Measurements from ENCODE around the gene GALNT2. TPM values are rescaled to one million over a fixed set of nuclear protein-coding genes. Genes with fewer than 3 reads are reported as not detected.

Gene GALNT2
- total and polyA plus RNA-seq, 9 donors: 38.6 to 142 (median 83.7) TPM

- Histone ChIP-seq H3K4me1 (ENCODE audit: insufficient read depth) (peaks cover 1% of the 10 kb centered on the region), H3K27me3 (no peaks in the 10 kb centered on the region), H3K36me3 (no peaks in the 10 kb centered on the region), H3K27ac (no peak overlapping the region), H3K9me3 (no peaks in the 10 kb centered on the region), H3K4me3 (no peak overlapping the region)
- no peak for DNase-seq
- intact Hi-C loops (cut with DNase I): no loop called here
- 78 to 85% (median 83%) methylated on average over 14 of the region's 14 CpGs for WGBS, 3 donors
- no peak for TF ChIP-seq EP300 (IDR thresholded peaks at IDR 0.05)
- no peak for TF ChIP-seq POLR2A (IDR thresholded peaks at IDR 0.05)
- no peak for TF ChIP-seq CTCF (IDR thresholded peaks at IDR 0.05)
These were observed 53.4 kb downstream of the GALNT2 start for GRCh38 chr1:230120289-230120920.

- Histone ChIP-seq H3K4me3 (no peak overlapping the region), H3K27ac (no peak overlapping the region), H3K36me3 (no peaks in the 10 kb centered on the region), H3K27me3 (no peaks in the 10 kb centered on the region), H3K9me3 (no peaks in the 10 kb centered on the region), H3K4me1 (ENCODE audit: insufficient read depth) (peaks cover 3% of the 10 kb centered on the region)
- DNase-seq: no peak
- 71 to 77% (median 71%) methylated on average over 9 of the region's 9 CpGs for WGBS, 3 donors
- intact Hi-C loops (cut with DNase I): no loop called here
- TF ChIP-seq POLR2A (IDR thresholded peaks at IDR 0.05) (no peak), CTCF (IDR thresholded peaks at IDR 0.05) (peak in 1 of 3 donors; percentile 27)
These were observed 53.9 kb downstream of the GALNT2 start for GRCh38 chr1:230120921-230121381.

DNA sequence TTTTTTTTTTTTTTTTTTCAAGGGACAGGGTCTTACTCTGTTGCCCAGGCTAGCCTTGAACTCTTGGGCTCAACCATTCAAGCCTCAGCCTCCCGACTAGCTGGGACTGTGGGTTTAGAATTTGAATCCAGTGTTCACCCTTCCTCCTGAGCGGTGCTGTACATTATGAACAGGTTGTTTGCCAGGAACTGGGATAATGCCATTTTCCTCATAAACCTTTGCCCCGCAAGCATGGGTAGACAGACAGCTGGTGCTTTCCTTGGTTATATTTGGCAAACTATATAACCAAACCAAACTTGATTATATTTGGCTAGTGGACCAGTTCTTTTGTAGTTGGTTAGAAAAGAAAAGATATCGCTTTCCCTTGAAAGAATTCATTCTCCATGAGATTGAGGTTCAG lies 54.9 kb downstream of the GALNT2 start:
- no peaks in the 10 kb centered on the region for H3K27me3 ChIP-seq
- H3K4me3 ChIP-seq: no peak overlapping the region
- H3K9me3 ChIP-seq: no peaks in the 10 kb centered on the region
- no peak for DNase-seq
- intact Hi-C loops (cut with DNase I): no loop called here
- no peak for TF ChIP-seq POLR2A (IDR thresholded peaks at IDR 0.05)
- TF ChIP-seq CTCF (IDR thresholded peaks at IDR 0.05): no peak
- TF ChIP-seq EP300 (IDR thresholded peaks at IDR 0.05): no peak
- H3K27ac ChIP-seq: no peak overlapping the region
- peaks cover 5% of the 10 kb centered on the region for H3K4me1 ChIP-seq (ENCODE audit: insufficient read depth)
- no peaks in the 10 kb centered on the region for H3K36me3 ChIP-seq
- WGBS, 3 donors: 87 to 98% (median 95%) methylated on average over 4 of the region's 4 CpGs

DNA sequence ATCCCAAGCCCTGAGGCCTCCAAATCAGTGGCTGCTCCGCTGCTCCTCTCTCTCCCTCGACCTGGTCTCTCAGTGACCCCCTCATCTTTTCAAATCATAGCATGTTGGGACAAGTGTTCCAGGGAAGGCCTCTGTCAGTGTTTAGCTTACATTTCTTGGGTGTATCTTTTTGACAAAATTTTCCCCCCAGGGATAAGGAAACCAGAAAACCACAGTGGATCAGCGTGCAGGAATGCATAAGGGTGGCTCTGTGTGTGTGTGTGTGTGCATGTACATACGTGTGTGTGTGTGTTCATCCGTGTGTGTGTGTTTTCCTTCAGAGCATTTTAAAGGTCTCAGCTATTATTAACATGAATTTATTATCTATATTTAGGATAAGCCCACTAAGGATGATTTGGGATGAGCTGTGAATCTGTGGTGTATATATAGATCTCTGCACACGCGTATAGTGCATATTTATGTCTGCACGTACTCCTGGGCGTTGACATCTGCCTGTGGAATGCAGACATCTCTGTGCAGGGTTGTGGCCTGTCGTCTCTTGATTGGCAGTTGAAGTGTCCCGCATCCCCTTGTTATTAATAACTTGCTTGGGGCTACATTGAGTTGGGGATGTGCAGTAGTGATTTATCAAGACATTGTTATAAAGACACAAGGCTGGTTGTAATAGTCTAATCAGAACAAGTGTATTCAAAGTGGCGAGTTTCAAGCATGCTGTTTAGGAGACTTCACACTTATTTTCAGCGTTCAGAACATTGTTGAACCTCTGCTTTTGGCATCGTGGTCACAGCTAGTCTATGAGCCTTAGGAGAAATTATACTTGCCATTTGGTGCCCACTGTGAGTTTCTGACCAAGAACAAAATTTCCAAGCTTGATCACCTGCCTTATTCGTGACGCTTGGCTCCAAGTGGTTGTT lies 55.6 kb downstream of the GALNT2 start:
- peaks cover 5% of the 10 kb centered on the region for H3K4me1 ChIP-seq (ENCODE audit: insufficient read depth)

More for the DNA sequence above, 55.6 kb downstream of the GALNT2 start:
- TF ChIP-seq CTCF (IDR thresholded peaks at IDR 0.05) (no peak), EP300 (IDR thresholded peaks at IDR 0.05) (no peak), POLR2A (IDR thresholded peaks at IDR 0.05) (no peak)
- Histone ChIP-seq H3K36me3 (no peaks in the 10 kb centered on the region), H3K9me3 (no peaks in the 10 kb centered on the region), H3K4me3 (no peak overlapping the region), H3K27me3 (no peaks in the 10 kb centered on the region), H3K27ac (no peak overlapping the region)
- 89 to 94% (median 91%) methylated on average over 16 of the region's 16 CpGs for WGBS, 3 donors
- DNase-seq: no peak
- intact Hi-C loops (cut with DNase I): no loop called here

Measured in ovary (tissue), 9 donors.